Spleen (tissue), 11 donors: ENCODE results near the gene TRERF1. TPM values are rescaled to one million over a fixed set of nuclear protein-coding genes. Genes with fewer than 3 reads are reported as not detected.

Experiments used
- DNase-seq: peaks from one replicate; pipeline ENCODE4 v3.0.0-alpha.2; 2020
- H3K27ac ChIP-seq, 8 donors: fragments of 200-600 bp; sonication (generic) in 7 of 8; 1 replicate in 4 of 8; 2 replicates in 4 of 8; pipeline versions ENCODE4 v1.5.0 to v1.8.0; 2016 to 2021; ENCODE audit warnings: inconsistent platforms in 4 of 8, mild to moderate bottlenecking in 4 of 8, moderate library complexity in 1 of 8
- H3K27me3 ChIP-seq, 7 donors: fragments of 200-600 bp; sonication (generic) in 6 of 7; replicated peaks in 1 of 7; 1 replicate in 4 of 7; 2 replicates in 3 of 7; pipeline versions ENCODE4 v1.5.0 to v1.8.0; 2016 to 2021; ENCODE audit warnings: inconsistent platforms in 3 of 7, mild to moderate bottlenecking in 1 of 7
- H3K36me3 ChIP-seq, 6 donors: fragments of 200-600 bp; sonication (generic) in 5 of 6; 1 replicate in 4 of 6; 2 replicates in 2 of 6; pipeline versions ENCODE4 v1.5.0 to v1.8.0; 2016 to 2021; ENCODE audit warnings: inconsistent platforms in 2 of 6
- H3K4me1 ChIP-seq, 6 donors: fragments of 200-600 bp; sonication (generic) in 5 of 6; 1 replicate in 3 of 6; 2 replicates in 3 of 6; pipeline versions ENCODE4 v1.5.0 to v1.8.0; 2016 to 2021; ENCODE audit warnings: inconsistent platforms in 3 of 6
- H3K4me3 ChIP-seq, 8 donors: fragments of 200-600 bp; sonication (generic) in 7 of 8; 1 replicate in 4 of 8; 2 replicates in 4 of 8; pipeline versions ENCODE4 v1.5.0 to v1.8.0; 2016 to 2021; ENCODE audit warnings: inconsistent platforms in 4 of 8, mild to moderate bottlenecking in 4 of 8, moderate library complexity in 2 of 8
- H3K9me3 ChIP-seq, 8 donors: fragments of 200-600 bp; sonication (generic) in 7 of 8; 1 replicate in 4 of 8; 2 replicates in 4 of 8; pipeline versions ENCODE4 v1.5.0 to v1.8.0; 2016 to 2021; ENCODE audit warnings: inconsistent platforms in 4 of 8
- CTCF ChIP-seq, 11 experiments: fragments of 200-600 bp in 7 of 11; fragments of 450-650 bp in 4 of 11; sonication (generic) in 4 of 11; IDR thresholded peaks in 8 of 11; conservative IDR thresholded peaks in 3 of 11; 1 replicate in 7 of 11; 2 replicates in 4 of 11; pipeline versions ENCODE4 v1.4.0 to v1.8.0; 2016 to 2021; ENCODE audit warnings: antibody characterized with exemption in 11 of 11, inconsistent platforms in 4 of 11, mild to moderate bottlenecking in 1 of 11
- POLR2A ChIP-seq, 3 donors: fragments of 450-650 bp; IDR thresholded peaks; one replicate each; pipeline ENCODE4 v1.5.1; 2017; ENCODE audit warnings: antibody characterized with exemption in 3 of 3, mild to moderate bottlenecking in 1 of 3
- POLR2AphosphoS5 ChIP-seq, 3 donors: sonication (generic); formaldehyde crosslinking; IDR thresholded peaks; one replicate each; pipeline ENCODE4 v1.5.1; 2017; ENCODE audit warnings: antibody characterized with exemption in 3 of 3
- WGBS, 5 donors: extraction: QIAGEN DNeasy Blood & Tissue Kit in 3 of 5; methylation state at CpG; one replicate each; pipeline versions ENCODE4 v1.1.5 to v1.1.7; 2013 to 2018; 5-methylcytosine and 5-hydroxymethylcytosine counted together
- intact Hi-C: fragments of 100-400 bp; cut with DNase I; formaldehyde crosslinking; loops from one replicate; pipeline ENCODE4 v1.15.0; 2023; ENCODE audit warnings: low total_unique reads
- polyA plus RNA-seq, 3 donors: library from polyadenylated mRNA; stranded (reverse); fragments of 200-250 nt; gene quantifications; one replicate each; pipeline ENCODE4 v1.2.1, GENCODE V29; 2013
- total RNA-seq, 7 donors: library from RNA; depleted of rRNA in 3 of 7; stranded (reverse); fragments of >200 nt in 3 of 7; fragmentation: NEBNext Ultra II Directional in 4 of 7; extraction: Animal tissue kit (Norgen Biotek cat#: 25700) in 4 of 7; gene quantifications; one replicate each; pipeline versions ENCODE4 v1.1.0 to v1.2.1, GENCODE V29; 2016 to 2021
- donor health status: healthy with polysubstance abuse.
- donor health status: DM: no; HTN: no; CAD: no; lungs with moderate emphysema.
- donor health status: DM: no; HTN: no; CAD: no.
- donor health status: Bipolar disorder and iron deficiency.
- donor health status: healthy.
- donor health status: DM: no; HTN: no; CAD: no.
- donor health status: DM: yes; HTN: yes; CAD: no.

TRERF1 gene
- total and polyA plus RNA-seq, 10 donors, result 1.5 to 16.9 (median 12.4) TPM

- peak overlapping the region in 1 of 8 donors; percentile 74 for H3K27ac ChIP-seq
These were observed 175.5 kb downstream of the TRERF1 start for GRCh38 chr6:42276034-42276890.

GRCh38 chr6:42275376-42276033 is 176.2 kb downstream of the TRERF1 start:
- no peak for DNase-seq
- intact Hi-C loops, result no loop called here
- Histone ChIP-seq H3K4me3 (no peak overlapping the region), H3K4me1 (peaks cover 14 to 42% (median 25%) of the 10 kb centered on the region in 6 donors), H3K9me3 (no peaks in the 10 kb centered on the region), H3K36me3 (no peaks in the 10 kb centered on the region), H3K27me3 (no peaks in the 10 kb centered on the region), H3K27ac (no peak overlapping the region)
- 91 to 96% (median 95%) methylated on average over 12 of the region's 12 CpGs for WGBS, 5 donors
- TF ChIP-seq POLR2A (IDR thresholded peaks at IDR 0.05) (no peak), POLR2AphosphoS5 (IDR thresholded peaks at IDR 0.05) (no peak)

More at GRCh38 chr6:42276034-42276890, 175.5 kb downstream of the TRERF1 start:
- Histone ChIP-seq H3K4me3 (no peak overlapping the region), H3K36me3 (no peaks in the 10 kb centered on the region), H3K4me1 (peaks cover 16 to 49% (median 33%) of the 10 kb centered on the region in 6 donors), H3K27me3 (no peaks in the 10 kb centered on the region), H3K9me3 (no peaks in the 10 kb centered on the region)
- no peak for DNase-seq
- no peak for TF ChIP-seq CTCF (IDR thresholded peaks at IDR 0.05 in 8 of 11, conservative IDR thresholded peaks at IDR 0.05 in 3 of 11)
- TF ChIP-seq POLR2A (IDR thresholded peaks at IDR 0.05), result no peak
- TF ChIP-seq POLR2AphosphoS5 (IDR thresholded peaks at IDR 0.05), result no peak
- 68 to 88% (median 78%) methylated on average over 13 of the region's 13 CpGs for WGBS, 5 donors
- intact Hi-C loops, result no loop called here

- WGBS, 5 donors, result 95 to 98% (median 96%) methylated on average over 6 of the region's 6 CpGs
- Histone ChIP-seq H3K36me3 (peaks cover 0 to 5% (median 0%) of the 10 kb centered on the region in 6 donors), H3K4me1 (peaks cover 8 to 40% (median 19%) of the 10 kb centered on the region in 6 donors), H3K9me3 (no peaks in the 10 kb centered on the region), H3K27me3 (no peaks in the 10 kb centered on the region), H3K4me3 (no peak overlapping the region), H3K27ac (no peak overlapping the region)
- intact Hi-C loops, result no loop called here
- TF ChIP-seq POLR2AphosphoS5 (IDR thresholded peaks at IDR 0.05) (no peak), POLR2A (IDR thresholded peaks at IDR 0.05) (no peak), CTCF (IDR thresholded peaks at IDR 0.05 in 8 of 11, conservative IDR thresholded peaks at IDR 0.05 in 3 of 11) (no peak)
- no peak for DNase-seq
These were observed 176.8 kb downstream of the TRERF1 start for GRCh38 chr6:42274898-42275297.

GRCh38 chr6:42271834-42272805 is 179.6 kb downstream of the TRERF1 start:
- DNase-seq, result no peak
- no peaks in the 10 kb centered on the region for H3K9me3 ChIP-seq
- H3K36me3 ChIP-seq, result peaks cover 0 to 32% (median 11%) of the 10 kb centered on the region in 6 donors
- peaks cover 0 to 20% (median 1%) of the 10 kb centered on the region in 6 donors for H3K4me1 ChIP-seq
- H3K27ac ChIP-seq, result no peak overlapping the region
- WGBS, 5 donors, result 83 to 93% (median 91%) methylated on average over 7 of the region's 7 CpGs
- H3K4me3 ChIP-seq, result no peak overlapping the region
- H3K27me3 ChIP-seq, result no peaks in the 10 kb centered on the region
- intact Hi-C loops, result no loop called here
- TF ChIP-seq CTCF (IDR thresholded peaks at IDR 0.05 in 8 of 11, conservative IDR thresholded peaks at IDR 0.05 in 3 of 11) (no peak), POLR2AphosphoS5 (IDR thresholded peaks at IDR 0.05) (no peak), POLR2A (IDR thresholded peaks at IDR 0.05) (no peak)
